GM10266 (cell line): ENCODE measurements around the gene TEAD2.

ENCODE experiments used
- DNase-seq: peaks from one replicate; pipeline ENCODE4 v3.0.0; 2012; ENCODE audit errors: extremely low spot score
- TF ChIP-seq, protein P1 (sequence below): IDR thresholded peaks from 2 replicates; pipeline ENCODE4 v1.5.1; 2012; ENCODE audit warnings: mild to moderate bottlenecking, low read depth; ENCODE audit not compliant: control insufficient read depth, insufficient read depth; ENCODE audit errors: missing control alignments

The TEAD2 gene

DNA sequence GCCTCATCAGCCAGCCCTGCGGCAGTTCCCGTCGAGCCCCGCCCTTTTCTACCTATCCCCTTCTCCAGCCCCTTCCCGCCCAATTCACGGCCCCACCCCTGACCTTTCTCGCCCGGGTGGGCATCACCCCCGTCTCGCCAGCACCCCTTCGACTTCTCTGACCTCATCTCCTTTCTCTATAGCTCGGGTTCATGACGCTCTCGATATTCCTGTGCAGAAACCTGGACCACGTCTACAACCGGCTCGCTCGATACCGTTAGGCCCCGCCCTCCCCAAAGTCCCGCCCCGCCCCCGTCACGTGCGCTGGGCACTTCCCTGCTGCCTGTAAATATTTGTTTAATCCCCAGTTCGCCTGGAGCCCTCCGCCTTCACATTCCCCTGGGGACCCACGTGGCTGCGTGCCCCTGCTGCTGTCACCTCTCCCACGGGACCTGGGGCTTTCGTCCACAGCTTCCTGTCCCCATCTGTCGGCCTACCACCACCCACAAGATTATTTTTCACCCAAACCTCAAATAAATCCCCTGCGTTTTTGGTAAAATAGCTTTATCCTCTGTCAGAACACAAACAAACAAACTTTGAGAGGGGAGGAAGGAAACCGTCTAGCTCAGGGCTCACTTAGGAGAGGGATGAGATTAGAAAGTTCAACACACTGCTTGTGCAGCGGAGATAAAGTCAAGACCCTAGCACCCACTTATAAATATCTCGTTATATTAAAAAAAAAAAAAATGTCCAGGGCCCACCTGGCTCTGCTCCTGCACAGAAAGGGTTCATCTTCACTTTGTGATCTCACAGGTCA is 21.9 kb downstream of the TEAD2 start:
- DNase-seq: peak; percentile 97

DNA sequence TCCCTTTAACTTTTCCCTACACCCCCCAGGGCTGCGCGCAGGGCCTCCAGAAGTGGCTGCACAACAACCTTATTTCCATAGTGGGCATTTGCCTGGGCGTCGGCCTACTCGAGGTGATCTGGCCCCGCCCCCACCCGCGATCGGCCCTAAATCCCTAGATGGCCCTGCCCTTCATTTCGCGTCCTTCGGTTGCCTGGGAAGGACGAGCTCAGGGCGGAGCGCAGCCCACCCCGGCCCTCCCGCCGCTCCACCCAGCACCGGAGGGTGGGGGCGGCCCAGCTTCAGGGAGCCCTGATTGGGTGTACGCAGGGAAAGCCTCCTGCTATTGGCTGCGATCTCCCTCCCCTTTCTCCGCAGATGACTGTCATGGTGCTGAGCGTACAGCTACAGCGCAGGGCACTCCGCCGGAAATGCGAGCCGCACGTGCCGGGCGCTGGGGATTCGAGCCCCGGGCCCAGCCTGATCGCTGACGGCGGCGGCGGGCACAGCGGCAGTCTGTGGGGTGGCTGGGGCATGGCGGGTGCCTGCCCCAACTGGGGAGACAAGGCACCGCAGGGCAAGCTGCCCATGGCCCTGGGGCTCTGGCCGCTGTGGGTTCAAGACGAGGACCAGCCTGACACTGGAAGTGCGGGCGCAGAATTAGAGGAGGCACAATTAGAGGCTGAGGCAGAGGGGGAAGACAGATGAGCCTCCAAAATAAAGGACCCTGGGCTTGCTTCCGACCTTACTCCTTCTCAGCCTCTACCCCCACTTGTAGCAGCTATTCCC is 22.7 kb downstream of the TEAD2 start:
- TF ChIP-seq, protein P1, sequence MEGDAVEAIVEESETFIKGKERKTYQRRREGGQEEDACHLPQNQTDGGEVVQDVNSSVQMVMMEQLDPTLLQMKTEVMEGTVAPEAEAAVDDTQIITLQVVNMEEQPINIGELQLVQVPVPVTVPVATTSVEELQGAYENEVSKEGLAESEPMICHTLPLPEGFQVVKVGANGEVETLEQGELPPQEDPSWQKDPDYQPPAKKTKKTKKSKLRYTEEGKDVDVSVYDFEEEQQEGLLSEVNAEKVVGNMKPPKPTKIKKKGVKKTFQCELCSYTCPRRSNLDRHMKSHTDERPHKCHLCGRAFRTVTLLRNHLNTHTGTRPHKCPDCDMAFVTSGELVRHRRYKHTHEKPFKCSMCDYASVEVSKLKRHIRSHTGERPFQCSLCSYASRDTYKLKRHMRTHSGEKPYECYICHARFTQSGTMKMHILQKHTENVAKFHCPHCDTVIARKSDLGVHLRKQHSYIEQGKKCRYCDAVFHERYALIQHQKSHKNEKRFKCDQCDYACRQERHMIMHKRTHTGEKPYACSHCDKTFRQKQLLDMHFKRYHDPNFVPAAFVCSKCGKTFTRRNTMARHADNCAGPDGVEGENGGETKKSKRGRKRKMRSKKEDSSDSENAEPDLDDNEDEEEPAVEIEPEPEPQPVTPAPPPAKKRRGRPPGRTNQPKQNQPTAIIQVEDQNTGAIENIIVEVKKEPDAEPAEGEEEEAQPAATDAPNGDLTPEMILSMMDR: no peak
- DNase-seq: no peak

More for the DNA sequence above, 21.9 kb downstream of the TEAD2 start:
- TF ChIP-seq, protein P1: no peak

DNA sequence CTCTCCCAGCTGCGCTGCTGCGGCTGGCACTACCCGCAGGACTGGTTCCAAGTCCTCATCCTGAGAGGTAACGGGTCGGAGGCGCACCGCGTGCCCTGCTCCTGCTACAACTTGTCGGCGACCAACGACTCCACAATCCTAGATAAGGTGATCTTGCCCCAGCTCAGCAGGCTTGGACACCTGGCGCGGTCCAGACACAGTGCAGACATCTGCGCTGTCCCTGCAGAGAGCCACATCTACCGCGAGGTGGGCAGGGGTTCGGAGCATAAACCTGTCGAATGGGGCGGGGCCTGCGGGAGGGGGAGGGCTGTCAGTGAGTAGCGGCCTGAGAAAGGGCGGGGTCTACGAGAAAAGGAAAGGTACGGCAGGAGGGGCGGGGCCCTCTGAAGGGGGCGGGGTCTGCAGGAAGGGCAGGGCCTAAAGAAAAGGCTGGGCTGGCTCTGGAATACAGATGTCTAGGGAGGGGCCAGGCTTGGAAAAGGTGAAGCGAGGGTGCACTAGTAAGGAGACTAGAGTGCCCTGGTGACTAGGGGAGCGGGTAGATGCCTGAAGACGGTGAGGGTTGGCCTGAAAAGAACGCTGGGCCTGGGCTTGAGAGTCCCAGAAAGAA is 23.4 kb downstream of the TEAD2 start:
- TF ChIP-seq, protein P1: no peak
- no peak for DNase-seq

DNA sequence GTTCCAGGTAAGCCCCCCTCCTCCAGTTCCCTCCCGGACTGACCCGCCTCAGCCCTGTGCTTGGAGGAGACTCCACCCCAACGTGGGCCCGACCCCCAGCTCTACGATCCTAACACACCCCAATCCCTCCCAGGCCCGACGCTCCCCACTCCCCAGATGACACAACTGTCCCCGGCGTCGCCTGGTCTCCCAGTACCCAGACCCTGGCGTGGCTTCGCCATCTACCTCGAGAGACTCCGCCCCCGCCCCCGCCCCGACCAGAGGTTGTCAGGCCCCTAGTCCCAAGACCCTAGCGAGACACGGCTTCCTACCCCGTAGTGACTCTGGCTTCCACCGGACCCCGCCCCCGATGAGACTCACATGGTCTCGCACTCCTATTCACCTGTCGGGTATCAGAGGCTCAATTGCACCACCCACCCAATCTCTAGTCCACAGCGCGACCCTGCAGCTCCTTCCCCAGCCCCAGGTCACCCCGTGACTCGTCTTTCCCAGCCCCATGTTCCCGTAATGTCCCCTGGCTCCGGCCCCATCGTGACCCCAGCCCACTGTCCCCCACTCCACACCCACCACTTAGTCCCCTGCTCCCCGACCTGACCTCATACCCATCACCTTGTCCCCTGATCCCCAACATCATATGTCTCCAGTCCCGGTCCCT is 24.1 kb downstream of the TEAD2 start:
- DNase-seq: no peak
- TF ChIP-seq, protein P1: no peak

DNA sequence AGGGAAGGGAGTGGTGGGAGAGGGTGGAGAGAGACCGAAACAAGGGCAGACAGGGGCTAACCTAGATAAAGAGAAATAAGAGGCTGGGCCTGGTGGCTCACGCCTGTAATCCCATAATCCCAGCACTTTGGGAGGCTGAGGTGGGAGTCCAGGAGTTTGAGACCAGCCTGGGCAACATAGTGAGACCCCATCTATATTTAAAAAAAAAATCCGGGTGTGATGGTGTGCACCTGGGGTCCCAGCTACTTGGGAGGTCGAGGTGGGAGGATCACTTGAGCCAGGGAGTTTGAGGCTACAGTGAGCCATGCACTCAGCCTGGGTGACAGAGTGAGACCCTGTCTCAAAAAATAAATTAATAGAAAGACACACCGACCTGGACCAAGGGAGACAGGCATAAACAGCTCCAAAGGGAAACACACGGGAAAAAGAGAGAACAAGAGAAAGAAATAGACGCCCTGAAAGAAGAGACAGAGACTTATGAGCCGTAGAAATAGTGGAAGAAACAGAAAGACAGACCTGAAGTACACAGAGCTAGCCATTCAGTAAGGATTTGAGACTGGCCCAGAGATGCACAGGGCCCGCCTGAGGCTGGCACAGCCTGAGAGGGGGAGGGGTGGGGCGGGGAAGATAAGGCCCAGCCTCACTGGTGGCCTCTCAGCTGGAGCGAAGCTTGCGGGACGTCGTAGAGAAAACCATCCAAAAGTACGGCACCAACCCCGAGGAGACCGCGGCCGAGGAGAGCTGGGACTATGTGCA is 24.8 kb downstream of the TEAD2 start:
- TF ChIP-seq, protein P1: no peak
- DNase-seq: no peak

DNA sequence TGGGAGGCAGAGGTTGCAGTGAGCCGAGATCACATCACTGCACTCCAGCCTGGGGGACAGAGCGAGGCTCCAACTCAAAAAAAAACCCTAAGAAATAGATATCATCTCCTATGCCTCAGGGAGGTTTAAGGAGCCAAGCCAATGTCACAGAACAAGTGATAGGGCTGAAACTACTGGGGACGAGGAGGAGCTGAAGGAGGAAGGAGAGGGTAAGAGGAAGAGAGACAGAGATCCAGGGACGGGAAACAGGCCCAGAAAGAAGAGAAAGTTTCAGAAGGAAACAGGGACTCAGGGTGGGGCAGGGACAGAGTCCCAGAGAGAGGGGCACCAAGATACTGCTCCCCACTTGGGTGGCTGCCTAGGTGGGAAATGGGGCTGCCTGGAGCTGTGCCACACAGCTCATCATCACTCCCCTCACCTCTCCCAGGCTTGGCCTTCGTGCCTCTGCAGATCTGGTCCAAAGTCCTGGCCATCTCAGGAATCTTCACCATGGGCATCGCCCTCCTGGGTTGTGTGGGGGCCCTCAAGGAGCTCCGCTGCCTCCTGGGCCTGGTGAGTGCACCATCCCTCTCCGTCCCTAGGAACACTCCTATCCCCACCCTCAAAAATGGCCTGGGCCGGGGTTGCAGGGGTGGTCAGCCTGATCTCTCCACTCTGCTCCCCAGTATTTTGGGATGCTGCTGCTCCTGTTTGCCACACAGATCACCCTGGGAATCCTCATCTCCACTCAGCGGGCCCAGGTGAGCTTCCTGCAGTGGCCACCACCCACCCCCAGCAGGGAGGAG is 25.5 kb downstream of the TEAD2 start:
- TF ChIP-seq, protein P1: no peak
- no peak for DNase-seq
